ENCODE measurements around the gene GLOD5.

- TF ChIP-seq, protein P1, sequence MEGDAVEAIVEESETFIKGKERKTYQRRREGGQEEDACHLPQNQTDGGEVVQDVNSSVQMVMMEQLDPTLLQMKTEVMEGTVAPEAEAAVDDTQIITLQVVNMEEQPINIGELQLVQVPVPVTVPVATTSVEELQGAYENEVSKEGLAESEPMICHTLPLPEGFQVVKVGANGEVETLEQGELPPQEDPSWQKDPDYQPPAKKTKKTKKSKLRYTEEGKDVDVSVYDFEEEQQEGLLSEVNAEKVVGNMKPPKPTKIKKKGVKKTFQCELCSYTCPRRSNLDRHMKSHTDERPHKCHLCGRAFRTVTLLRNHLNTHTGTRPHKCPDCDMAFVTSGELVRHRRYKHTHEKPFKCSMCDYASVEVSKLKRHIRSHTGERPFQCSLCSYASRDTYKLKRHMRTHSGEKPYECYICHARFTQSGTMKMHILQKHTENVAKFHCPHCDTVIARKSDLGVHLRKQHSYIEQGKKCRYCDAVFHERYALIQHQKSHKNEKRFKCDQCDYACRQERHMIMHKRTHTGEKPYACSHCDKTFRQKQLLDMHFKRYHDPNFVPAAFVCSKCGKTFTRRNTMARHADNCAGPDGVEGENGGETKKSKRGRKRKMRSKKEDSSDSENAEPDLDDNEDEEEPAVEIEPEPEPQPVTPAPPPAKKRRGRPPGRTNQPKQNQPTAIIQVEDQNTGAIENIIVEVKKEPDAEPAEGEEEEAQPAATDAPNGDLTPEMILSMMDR (IDR thresholded peaks at IDR 0.05), result no peak
- TF ChIP-seq EP300 (IDR thresholded peaks at IDR 0.05), result no peak
Measured at GRCh38 chrX:48786825-48787504, 25.4 kb downstream of the GLOD5 start.
